HG02870 (cell line): ENCODE measurements around the gene ROCK2.

ENCODE experiments used
- ATAC-seq: cut with Tn5 transposase; IDR thresholded peaks from one replicate; pipeline ENCODE4 v1.9.1; 2021; ENCODE audit warnings: mild to moderate bottlenecking, moderate library complexity; ENCODE audit not compliant: unreplicated experiment

ROCK2 gene

GRCh38 chr2:11368059-11368572 is 23.7 kb upstream of the ROCK2 start:
- ATAC-seq: no peak

- no peak for ATAC-seq
Measured at GRCh38 chr2:11367170-11367730, 22.8 kb upstream of the ROCK2 start.

- ATAC-seq: no peak
Measured at GRCh38 chr2:11366326-11366741, 21.9 kb upstream of the ROCK2 start.

GRCh38 chr2:11365096-11365879 is 20.9 kb upstream of the ROCK2 start:
- ATAC-seq: no peak

- ATAC-seq: no peak
Measured at GRCh38 chr2:11364565-11364887, 20.1 kb upstream of the ROCK2 start.

- no peak for ATAC-seq
Measured at GRCh38 chr2:11363868-11364564, 19.6 kb upstream of the ROCK2 start.

GRCh38 chr2:11359865-11360264 is 15.4 kb upstream of the ROCK2 start:
- no peak for ATAC-seq

- ATAC-seq: no peak
Measured at GRCh38 chr2:11357428-11357972, 13.1 kb upstream of the ROCK2 start.

- ATAC-seq: no peak
Measured at GRCh38 chr2:11356764-11357163, 12.3 kb upstream of the ROCK2 start.

GRCh38 chr2:11355194-11356053 is 11.0 kb upstream of the ROCK2 start:
- no peak for ATAC-seq

- ATAC-seq: no peak
Measured at GRCh38 chr2:11354363-11355154, 10.1 kb upstream of the ROCK2 start.

GRCh38 chr2:11352781-11353537 is 8.5 kb upstream of the ROCK2 start:
- ATAC-seq: no peak

- ATAC-seq: no peak
Measured at GRCh38 chr2:11348209-11348749, 3.8 kb upstream of the ROCK2 start.

- no peak for ATAC-seq
Measured at GRCh38 chr2:11347403-11347959, 3.0 kb upstream of the ROCK2 start.

- ATAC-seq: no peak
Measured at GRCh38 chr2:11346023-11346482, 1.6 kb upstream of the ROCK2 start.

GRCh38 chr2:11344956-11345677 is 681 bp upstream of the ROCK2 start:
- peak; percentile 17 for ATAC-seq

- peak; percentile 31 for ATAC-seq
Measured at GRCh38 chr2:11343650-11344341, 640 bp downstream of the ROCK2 start.

GRCh38 chr2:11343368-11343649 is 1.1 kb downstream of the ROCK2 start:
- ATAC-seq: peak; percentile 25
